HG03558 (cell line): ENCODE measurements around the gene SLC9A9.

ENCODE experiments used
- ATAC-seq: cut with Tn5 transposase; IDR thresholded peaks from one replicate; pipeline ENCODE4 v1.9.1; 2021; ENCODE audit warnings: moderate number of reproducible peaks; ENCODE audit not compliant: unreplicated experiment; ENCODE audit errors: extremely low read depth

SLC9A9 gene

DNA sequence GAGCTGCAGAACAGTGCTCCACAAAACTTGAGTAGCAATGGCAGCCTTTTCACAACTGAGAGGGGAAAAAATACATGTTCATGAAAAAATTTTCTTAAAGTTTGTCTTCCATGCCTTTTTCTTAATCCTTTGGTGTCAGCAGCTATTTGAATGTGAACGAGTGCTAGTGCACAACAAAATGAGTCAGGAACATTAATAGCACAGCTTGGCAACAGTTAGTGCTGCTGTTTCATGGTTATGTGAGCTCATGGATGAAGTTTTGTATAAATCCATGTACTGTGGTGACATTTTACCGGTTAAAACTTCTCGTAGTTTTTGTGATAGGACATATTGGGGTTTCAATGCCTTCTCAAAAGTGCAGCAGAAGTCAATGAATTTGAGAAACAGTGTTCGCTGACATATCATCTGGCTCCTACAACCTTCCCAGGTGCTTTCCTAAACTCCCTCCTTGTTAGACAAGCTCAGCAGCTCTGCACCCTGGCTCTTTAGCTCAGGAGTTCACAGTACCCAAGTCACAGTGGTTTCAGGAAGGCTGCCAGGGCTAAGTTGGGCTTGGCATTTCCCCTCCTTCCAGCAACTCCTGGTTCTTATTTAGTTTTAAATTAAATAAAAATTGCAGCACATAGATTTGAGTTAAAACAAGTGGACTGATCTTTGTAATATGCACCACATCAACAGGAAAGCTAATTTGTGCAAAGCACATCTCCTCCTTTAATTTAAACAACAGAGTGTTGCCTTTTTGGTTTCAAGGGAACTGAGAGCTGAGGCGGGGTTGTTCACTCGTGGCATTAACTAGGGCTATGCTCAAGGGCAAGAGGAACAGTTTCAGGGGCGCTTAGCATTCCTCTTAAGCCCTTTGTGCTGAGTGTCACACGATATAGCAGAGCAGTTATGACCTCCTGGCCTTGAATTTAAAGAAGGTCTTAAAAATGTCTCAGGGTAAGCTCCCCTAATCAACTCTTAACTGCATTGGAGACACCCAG lies 365.9 kb downstream of the SLC9A9 start:
- no peak for ATAC-seq

DNA sequence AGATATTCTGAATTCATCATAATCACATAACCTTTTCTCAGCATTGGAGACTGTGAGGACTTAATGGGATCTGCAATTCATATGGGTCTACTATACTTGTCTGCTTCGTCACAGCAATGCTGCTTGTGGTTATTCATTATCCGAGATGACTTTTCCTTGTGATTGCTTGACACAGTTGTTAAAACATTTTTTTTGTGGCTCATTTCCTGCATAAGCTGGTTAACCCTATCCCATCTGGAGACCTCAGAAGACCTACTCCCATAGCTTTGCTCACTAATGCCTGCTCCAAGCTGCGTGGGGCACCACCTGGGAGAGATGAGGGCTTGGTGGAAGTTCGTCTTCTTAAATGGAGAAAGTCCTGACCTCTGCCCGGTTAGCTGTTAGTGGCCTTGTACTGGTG lies 367.9 kb downstream of the SLC9A9 start:
- no peak for ATAC-seq

DNA sequence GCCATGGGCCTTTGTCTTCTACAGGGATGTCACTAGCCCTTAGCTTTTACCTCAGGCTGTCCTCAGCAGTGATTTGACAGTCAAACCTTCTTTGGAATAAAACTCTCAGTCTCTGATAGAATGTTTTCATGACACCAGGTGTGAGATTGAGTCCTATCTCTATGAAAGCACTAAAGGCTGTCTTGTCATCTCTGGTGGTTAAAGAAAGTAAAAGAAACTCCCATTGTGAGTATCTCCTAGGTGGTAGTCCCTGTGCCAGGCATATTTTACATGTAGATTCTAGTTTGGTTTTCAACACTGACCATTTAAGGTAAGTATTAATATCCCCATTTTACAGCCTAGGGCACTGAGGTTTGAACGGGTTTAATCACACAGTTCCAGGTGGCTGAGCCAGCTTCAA lies 368.5 kb downstream of the SLC9A9 start:
- no peak for ATAC-seq

GRCh38 chr3:143478115-143478693 lies 370.1 kb downstream of the SLC9A9 start:
- ATAC-seq, result no peak

DNA sequence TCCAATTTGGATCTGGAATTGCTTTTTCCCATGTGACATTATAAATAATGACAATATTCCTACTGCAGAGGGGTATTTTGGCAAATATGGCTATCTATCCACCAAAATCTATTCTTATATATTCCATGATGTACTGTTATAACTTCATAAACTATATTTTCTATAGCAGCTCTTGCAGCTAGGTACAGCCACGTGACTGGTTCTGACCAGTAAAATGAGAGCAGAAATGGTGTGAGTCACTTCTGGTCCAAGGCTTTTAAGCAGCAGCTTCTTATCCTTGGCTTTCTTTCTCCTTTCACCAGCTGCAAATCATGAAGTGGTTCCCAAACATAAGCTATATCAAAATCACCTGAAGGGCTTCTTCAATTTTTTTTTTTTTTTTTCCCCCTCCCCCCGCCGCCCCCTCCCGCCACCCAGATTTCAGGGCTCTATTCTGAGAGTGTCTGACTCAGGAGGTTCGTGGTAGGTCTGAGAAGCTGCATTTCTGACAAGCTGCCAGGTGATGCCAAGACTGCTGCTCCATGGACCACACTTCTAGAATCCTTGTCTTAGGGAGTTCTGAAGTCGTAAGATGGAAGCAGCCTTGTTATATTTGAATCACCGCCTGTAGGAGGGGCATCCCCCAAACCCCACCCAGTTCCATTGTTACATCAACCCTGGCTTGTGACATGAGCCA lies 371.2 kb downstream of the SLC9A9 start:
- ATAC-seq, result no peak

GRCh38 chr3:143475981-143476380 lies 372.3 kb downstream of the SLC9A9 start:
- no peak for ATAC-seq

DNA sequence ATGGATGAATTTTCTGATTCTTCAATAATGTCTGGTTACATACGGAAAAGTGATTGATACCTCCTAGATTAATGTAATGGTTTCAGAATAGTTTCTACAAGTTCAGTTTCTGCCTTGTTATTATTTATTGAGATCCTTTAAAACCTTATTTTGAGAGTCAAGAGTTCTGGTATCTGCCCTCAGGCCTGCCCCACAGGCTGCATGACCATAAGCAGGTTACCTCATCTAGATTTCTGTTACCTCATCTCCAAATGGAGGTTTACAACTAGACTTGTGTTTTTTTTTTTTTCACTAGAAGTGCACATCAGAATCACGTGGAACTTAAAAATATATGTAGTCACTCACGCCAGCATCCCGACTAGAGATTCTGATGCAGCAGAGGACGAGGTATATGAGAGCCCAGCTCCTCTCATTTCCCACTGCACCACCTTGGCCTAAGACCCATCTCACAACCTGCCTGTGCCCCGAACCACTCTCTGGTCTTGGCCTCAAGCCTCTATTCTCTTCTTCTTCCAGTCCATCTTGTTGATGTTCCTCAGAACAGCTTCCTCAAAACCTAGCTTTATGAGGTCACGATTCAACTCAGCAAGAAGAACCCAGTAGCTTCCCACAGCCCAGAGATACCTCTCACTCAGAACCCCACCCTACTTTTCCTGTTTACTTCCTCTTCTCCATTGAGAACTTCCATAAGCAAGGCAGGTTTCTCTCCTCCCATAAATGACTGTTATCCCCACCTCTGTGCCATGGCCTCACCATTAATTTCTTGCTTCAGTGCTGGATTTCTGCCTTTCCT lies 375.3 kb downstream of the SLC9A9 start:
- no peak for ATAC-seq

- ATAC-seq, result no peak
Measured at GRCh38 chr3:143471705-143472104, 376.6 kb downstream of the SLC9A9 start.

- no peak for ATAC-seq
Measured at GRCh38 chr3:143469159-143469558, 379.1 kb downstream of the SLC9A9 start.

DNA sequence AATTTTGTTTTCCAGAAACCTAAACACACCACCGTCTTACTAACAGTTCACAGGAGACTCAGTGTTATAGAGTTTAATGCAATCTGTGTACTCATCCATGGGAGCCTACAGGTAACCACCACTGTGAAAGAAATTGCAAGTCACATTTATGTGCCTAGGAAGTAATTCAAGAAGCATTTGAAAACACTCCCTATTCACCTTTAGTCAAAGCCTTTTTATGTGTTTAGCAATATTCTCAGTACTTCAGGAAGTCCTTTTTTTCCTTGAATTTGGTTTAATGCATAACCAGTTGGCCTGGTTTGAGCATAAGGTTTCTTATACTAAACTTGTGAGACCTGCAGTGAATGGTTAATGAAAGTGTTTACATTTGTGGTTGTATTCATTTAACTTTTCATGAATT lies 382.6 kb downstream of the SLC9A9 start:
- no peak for ATAC-seq

- ATAC-seq, result no peak
Measured at GRCh38 chr3:143464850-143465249, 383.4 kb downstream of the SLC9A9 start.

DNA sequence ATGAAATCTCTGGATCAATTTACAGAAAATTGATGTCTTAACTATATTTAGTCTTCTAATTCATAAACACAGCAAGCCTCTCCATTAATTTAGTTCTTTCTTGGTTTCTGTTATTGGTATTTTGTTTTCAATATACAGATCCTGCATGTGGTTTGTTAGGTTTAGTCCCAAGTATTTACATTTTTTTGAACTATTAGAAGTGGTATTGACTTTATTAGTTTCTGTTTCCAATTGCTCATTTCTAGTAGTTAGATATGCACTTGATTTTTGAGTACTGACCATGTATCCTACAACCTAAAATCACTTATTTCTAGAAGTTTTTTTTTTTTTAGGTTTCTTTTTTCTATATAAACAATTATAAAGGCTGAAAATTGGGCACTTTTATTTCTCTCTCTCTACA lies 392.8 kb downstream of the SLC9A9 start:
- ATAC-seq, result no peak

- no peak for ATAC-seq
Measured at GRCh38 chr3:143450632-143451031, 397.6 kb downstream of the SLC9A9 start.

DNA sequence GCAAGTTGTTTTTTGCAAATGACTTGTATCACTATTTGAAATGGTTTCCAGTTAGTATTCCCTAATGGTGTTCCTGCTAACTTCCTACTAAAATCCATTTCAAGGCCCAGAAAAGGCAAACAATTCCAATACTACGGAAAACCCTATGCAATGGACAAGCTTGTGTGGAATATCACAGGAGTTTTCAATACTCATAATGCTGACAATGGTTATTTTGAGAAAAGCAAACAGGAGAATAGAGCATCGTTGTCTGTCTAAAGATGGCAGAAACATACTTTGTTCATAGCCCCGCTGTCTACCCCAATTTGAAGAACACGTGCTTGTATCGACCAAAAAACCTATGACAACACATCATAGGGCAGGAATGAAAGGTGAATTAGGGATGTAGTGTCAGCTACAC lies 400.8 kb downstream of the SLC9A9 start:
- ATAC-seq, result no peak

DNA sequence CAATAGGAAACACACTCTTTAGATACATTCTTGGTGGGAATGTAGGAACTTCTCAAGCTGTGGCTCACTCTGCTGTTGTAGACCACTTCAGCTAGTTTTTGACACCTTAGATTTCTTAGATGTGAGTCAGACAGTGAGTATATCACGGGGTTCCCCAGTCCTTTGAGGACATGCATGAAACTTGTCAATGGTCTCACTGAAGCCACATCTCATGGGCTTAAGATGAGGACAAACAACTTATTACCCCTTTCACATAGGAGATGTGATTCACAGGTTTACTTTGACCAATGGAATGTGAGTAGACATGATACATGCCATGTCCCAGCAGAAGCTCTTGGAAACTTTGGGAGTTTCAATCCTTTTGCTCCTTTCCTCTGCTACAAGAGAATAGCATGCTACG lies 403.1 kb downstream of the SLC9A9 start:
- ATAC-seq, result peak; percentile 79

DNA sequence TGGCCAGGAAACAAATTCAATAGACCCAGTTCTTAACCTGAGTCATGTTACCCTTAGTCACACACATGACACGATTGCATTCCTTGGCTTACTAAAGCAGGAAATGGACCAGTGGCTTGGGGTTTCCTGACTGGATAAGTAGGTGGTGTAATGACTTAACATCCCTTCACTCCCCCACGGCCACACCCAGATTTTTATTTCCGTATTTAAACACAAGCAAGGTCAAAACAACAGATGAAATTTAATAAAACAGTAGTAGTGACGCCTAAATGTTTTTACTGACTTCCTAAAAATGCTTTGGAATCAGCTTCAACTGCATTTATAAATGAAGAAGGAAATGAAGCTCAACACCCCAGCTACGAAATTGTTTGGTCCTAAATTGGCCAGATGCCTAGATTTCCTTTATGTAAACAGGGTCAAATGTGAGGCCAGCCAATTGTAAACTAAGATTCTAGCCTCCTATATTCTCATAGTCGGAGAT lies 404.4 kb downstream of the SLC9A9 start:
- no peak for ATAC-seq

DNA sequence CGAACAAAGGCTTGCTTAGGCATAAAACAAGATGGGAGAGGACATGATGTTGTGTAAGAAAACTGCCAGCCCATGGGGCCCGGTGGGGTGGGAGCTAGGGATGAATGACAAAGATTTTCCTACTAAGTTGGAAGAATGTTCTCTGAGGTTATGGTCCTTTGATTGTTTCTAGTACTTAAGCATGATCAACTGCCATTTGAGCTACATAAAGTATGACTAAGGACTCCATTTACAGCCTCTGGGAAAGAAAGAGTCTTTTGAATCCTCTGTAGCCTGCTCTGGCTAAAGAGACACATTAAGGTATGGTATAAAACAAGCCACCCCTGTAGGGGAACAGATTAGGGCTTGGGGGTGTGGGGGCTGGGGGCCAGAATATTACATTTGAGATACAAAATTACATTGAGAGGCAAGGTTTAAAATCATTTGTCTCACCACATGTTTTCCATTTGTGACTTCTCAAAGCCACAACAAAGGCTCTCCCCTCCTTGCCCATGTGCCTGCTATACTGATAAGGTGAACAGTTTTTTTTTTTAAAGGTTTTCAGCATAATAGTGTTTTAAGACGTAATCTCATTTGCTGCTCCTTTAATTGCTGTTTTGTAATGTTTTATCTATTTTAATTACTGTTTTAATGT lies 405.3 kb downstream of the SLC9A9 start:
- no peak for ATAC-seq

GRCh38 chr3:143441516-143442171 lies 406.6 kb downstream of the SLC9A9 start:
- no peak for ATAC-seq

GRCh38 chr3:143439817-143440216 lies 408.5 kb downstream of the SLC9A9 start:
- ATAC-seq, result no peak
